Measurements from ENCODE around the gene PRSS1. TPM values are rescaled to one million over a fixed set of nuclear protein-coding genes. Genes with fewer than 3 reads are reported as not detected.

The PRSS1 gene
- total and polyA plus RNA-seq, 8 donors: 0.99 TPM; not detected in 7

- intact Hi-C loops (cut with DNase I): no loop called here
- Histone ChIP-seq H3K27ac (no peak overlapping the region), H3K4me3 (no peak overlapping the region), H3K4me1 (peaks cover 0 to 6% of the 10 kb centered on the region in 2 donors), H3K9me3 (no peaks in the 10 kb centered on the region), H3K27me3 (peaks cover 0 to 13% of the 10 kb centered on the region in 2 donors), H3K36me3 (no peaks in the 10 kb centered on the region)
- TF ChIP-seq, protein P1, sequence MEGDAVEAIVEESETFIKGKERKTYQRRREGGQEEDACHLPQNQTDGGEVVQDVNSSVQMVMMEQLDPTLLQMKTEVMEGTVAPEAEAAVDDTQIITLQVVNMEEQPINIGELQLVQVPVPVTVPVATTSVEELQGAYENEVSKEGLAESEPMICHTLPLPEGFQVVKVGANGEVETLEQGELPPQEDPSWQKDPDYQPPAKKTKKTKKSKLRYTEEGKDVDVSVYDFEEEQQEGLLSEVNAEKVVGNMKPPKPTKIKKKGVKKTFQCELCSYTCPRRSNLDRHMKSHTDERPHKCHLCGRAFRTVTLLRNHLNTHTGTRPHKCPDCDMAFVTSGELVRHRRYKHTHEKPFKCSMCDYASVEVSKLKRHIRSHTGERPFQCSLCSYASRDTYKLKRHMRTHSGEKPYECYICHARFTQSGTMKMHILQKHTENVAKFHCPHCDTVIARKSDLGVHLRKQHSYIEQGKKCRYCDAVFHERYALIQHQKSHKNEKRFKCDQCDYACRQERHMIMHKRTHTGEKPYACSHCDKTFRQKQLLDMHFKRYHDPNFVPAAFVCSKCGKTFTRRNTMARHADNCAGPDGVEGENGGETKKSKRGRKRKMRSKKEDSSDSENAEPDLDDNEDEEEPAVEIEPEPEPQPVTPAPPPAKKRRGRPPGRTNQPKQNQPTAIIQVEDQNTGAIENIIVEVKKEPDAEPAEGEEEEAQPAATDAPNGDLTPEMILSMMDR (IDR thresholded peaks at IDR 0.05): no peak
- DNase-seq (no peak), ATAC-seq (no peak)
Measured at GRCh38 chr7:142718313-142718712, 31.0 kb upstream of the PRSS1 start.

GRCh38 chr7:142720172-142720773, 29.0 kb upstream of the PRSS1 start:
- ATAC-seq (no peak), DNase-seq (no peak)
- no peaks in the 10 kb centered on the region for H3K9me3 ChIP-seq
- TF ChIP-seq, protein P1 (IDR thresholded peaks at IDR 0.05): no peak
- intact Hi-C loops (cut with DNase I): no loop called here
- H3K36me3 ChIP-seq: no peaks in the 10 kb centered on the region
- H3K27ac ChIP-seq: no peak overlapping the region
- H3K27me3 ChIP-seq: peaks cover 0 to 13% of the 10 kb centered on the region in 2 donors
- peaks cover 0 to 6% of the 10 kb centered on the region in 2 donors for H3K4me1 ChIP-seq
- no peak overlapping the region for H3K4me3 ChIP-seq

DNA sequence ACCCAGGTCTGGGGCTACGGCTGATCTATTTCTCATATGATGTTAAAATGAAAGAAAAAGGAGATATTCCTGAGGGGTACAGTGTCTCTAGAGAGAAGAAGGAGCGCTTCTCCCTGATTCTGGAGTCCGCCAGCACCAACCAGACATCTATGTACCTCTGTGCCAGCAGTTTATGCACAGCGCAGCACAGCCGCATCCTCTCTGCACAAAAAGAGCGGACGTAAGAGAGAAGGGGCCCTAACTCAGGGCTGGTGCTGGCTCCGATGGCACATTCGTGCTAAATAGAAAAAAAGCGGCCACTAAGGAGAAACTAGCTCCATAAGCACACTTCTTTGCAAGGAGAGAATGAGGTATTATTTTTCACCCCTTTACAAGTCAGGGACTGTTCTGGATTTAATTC, 28.3 kb upstream of the PRSS1 start:
- Histone ChIP-seq H3K36me3 (no peaks in the 10 kb centered on the region), H3K4me1 (peaks cover 0 to 6% of the 10 kb centered on the region in 2 donors), H3K27me3 (peaks cover 0 to 13% of the 10 kb centered on the region in 2 donors), H3K27ac (no peak overlapping the region), H3K9me3 (no peaks in the 10 kb centered on the region), H3K4me3 (no peak overlapping the region)
- intact Hi-C loops (cut with DNase I): no loop called here
- DNase-seq (no peak), ATAC-seq (no peak)
- TF ChIP-seq, protein P1 (IDR thresholded peaks at IDR 0.05): no peak

DNA sequence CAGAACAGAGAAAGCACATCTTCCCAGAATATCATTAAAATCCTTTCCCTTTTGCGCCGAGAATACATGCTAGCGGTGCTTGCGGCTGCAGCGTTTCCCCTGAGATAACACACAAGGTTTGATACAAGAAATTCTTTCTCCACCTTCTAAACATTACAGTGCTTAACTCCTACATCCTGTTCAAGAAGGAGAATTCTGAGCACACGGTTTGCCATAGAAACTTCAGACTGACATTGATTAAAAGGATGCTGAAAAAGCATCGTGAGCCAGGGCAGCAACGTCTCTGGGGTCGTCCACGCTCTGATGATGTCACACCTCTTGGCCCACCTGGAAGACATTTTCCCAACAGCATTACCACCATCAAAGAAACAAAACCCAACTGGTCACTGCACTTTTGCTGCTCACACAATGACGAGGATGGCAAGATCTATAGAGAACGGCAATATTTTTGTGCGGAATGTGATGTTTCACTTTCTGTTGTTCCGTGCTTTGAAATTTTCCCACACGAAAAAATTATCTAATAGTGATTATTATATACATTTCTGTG, 27.0 kb upstream of the PRSS1 start:
- no peaks in the 10 kb centered on the region for H3K9me3 ChIP-seq
- H3K4me3 ChIP-seq: no peak overlapping the region
- H3K36me3 ChIP-seq: no peaks in the 10 kb centered on the region
- TF ChIP-seq, protein P1 (IDR thresholded peaks at IDR 0.05): no peak
- DNase-seq (no peak), ATAC-seq (no peak)
- peaks cover 0 to 13% of the 10 kb centered on the region in 2 donors for H3K27me3 ChIP-seq
- intact Hi-C loops (cut with DNase I): no loop called here
- peaks cover 0 to 6% of the 10 kb centered on the region in 2 donors for H3K4me1 ChIP-seq
- no peak overlapping the region for H3K27ac ChIP-seq

GRCh38 chr7:142733271-142733670, 16.0 kb upstream of the PRSS1 start:
- TF ChIP-seq, protein P1 (IDR thresholded peaks at IDR 0.05): no peak
- H3K27me3 ChIP-seq: no peaks in the 10 kb centered on the region
- intact Hi-C loops (cut with DNase I): no loop called here
- H3K4me1 ChIP-seq: no peaks in the 10 kb centered on the region
- H3K36me3 ChIP-seq: no peaks in the 10 kb centered on the region
- DNase-seq (no peak), ATAC-seq (no peak)
- H3K4me3 ChIP-seq: no peak overlapping the region
- no peaks in the 10 kb centered on the region for H3K9me3 ChIP-seq
- H3K27ac ChIP-seq: no peak overlapping the region
